ENCODE data around the gene FBXO42. TPM values are rescaled to one million over a fixed set of nuclear protein-coding genes. Genes with fewer than 3 reads are reported as not detected.

FBXO42 gene
- total and polyA plus RNA-seq, 9 of the 15 experiments (the other 6 are each of a cell fraction or from before 2014, with no cell fraction given) = 7.2 to 24.8 (median 17.4) TPM

- Histone ChIP-seq H3K4me3 (no peak overlapping the region), H2AFZ (ENCODE audit: low read depth, low read length) (no peak overlapping the region), H3K9me3 (replicated peaks; ENCODE audit: control insufficient read depth, insufficient read depth, low read depth, low read length) (no peaks in the 10 kb centered on the region), H3K9me1 (ENCODE audit: control insufficient read depth, insufficient read depth, low read length) (peaks cover 6% of the 10 kb centered on the region), H4K20me1 (replicated peaks; ENCODE audit: control insufficient read depth, insufficient read depth, low read length) (peaks cover 10% of the 10 kb centered on the region; the same call in 1 of the 2 replicates), H3K4me2 (ENCODE audit: insufficient read depth, low read length) (no peak overlapping the region), H3K27me3 (ENCODE audit: control insufficient read depth in 2 of 2, insufficient read depth in 2 of 2, low read length in 2 of 2) (no peaks in the 10 kb centered on the region), H3K79me2 (ENCODE audit: control insufficient read depth, insufficient read depth, low read length) (peaks cover 16% of the 10 kb centered on the region), H3K27ac (ENCODE audit: extremely low read depth, low read depth, low read length) (no peak overlapping the region), H3K36me3 (ENCODE audit: control insufficient read depth, insufficient read depth, low read length) (peaks cover 70% of the 10 kb centered on the region), H3K9ac (ENCODE audit: insufficient read depth in 1 of 2, low read depth in 2 of 2, low read length in 2 of 2) (no peak overlapping the region), H3K4me1 (replicated peaks in 1 of 2; ENCODE audit: control insufficient read depth in 2 of 2, insufficient read depth in 2 of 2, low read length in 2 of 2) (peaks cover 0 to 7% of the 10 kb centered on the region in 2 experiments; a peak in 1 of 5 replicates)
- CTCF ChIA-PET (ENCODE audit: low intra/inter-chr PET ratio) = no interaction called here
- in situ Hi-C loops (cut with MboI) = no loop called here
- no TSS peak for BruUV-seq (replicated peaks)
- TF ChIP-seq ZNF707 (CRISPR knock-in tag; conservative IDR thresholded peaks at IDR 0.05) (no peak), DLX4 (CRISPR knock-in tag; IDR thresholded peaks at IDR 0.05) (no peak), CREB5 (CRISPR knock-in tag; IDR thresholded peaks at IDR 0.05) (no peak), MTF1 (CRISPR knock-in tag; IDR thresholded peaks at IDR 0.05; ENCODE audit: borderline replicate concordance) (no peak), CBX1 (IDR thresholded peaks at IDR 0.05; ENCODE audit: low read depth) (no peak), NFE2 (IDR thresholded peaks at IDR 0.05; ENCODE audit: low read depth) (no peak), BRD4 (IDR thresholded peaks at IDR 0.05) (no peak)
- 68% methylated on average over 5 of the region's 5 CpGs for WGBS (ENCODE audit: insufficient coverage, low coverage, missing lambda C conversion rate)
- intact Hi-C loops (cut with micrococcal nuclease) = no loop called here
- no peak for ATAC-seq
- POLR2A ChIA-PET = no interaction called here
- no peak for FAIRE-seq
- DNase-seq (ENCODE audit: extremely low read depth in 1 of 4, low spot score in 3 of 4) = no peak
Observed at GRCh38 chr1:16397120-16397519, 44.8 kb upstream of the FBXO42 start.

All from K562 (cell line).